ENCODE results near the gene ICE1. TPM values are rescaled to one million over a fixed set of nuclear protein-coding genes. Genes with fewer than 3 reads are reported as not detected.
"Not testable (repeated sequence)": the region's sequence is repeated elsewhere in the genome, so short reads cannot be mapped to it uniquely, and the experiment has no call there.

Gene ICE1
- total RNA-seq, 1 donor from 2014 or later, result 57.6 TPM

GRCh38 chr5:5398071-5398470 lies 24.4 kb upstream of the ICE1 start:
- DNase-seq, result no peak

GRCh38 chr5:5401095-5401494 lies 21.4 kb upstream of the ICE1 start:
- DNase-seq, result no peak

- DNase-seq, result no peak
Observed at GRCh38 chr5:5403741-5404140, 18.7 kb upstream of the ICE1 start.

- no peak for DNase-seq
Observed at GRCh38 chr5:5404381-5404780, 18.1 kb upstream of the ICE1 start.

- DNase-seq, result no peak
Observed at GRCh38 chr5:5405441-5405840, 17.0 kb upstream of the ICE1 start.

GRCh38 chr5:5407924-5408323 lies 14.6 kb upstream of the ICE1 start:
- no peak for DNase-seq

- DNase-seq, result no peak
Observed at GRCh38 chr5:5409151-5409810, 13.2 kb upstream of the ICE1 start.

GRCh38 chr5:5413856-5414255 lies 8.6 kb upstream of the ICE1 start:
- DNase-seq, result not testable (repeated sequence)

GRCh38 chr5:5414999-5415398 lies 7.5 kb upstream of the ICE1 start:
- DNase-seq, result no peak

GRCh38 chr5:5416733-5417132 lies 5.7 kb upstream of the ICE1 start:
- no peak for DNase-seq

GRCh38 chr5:5418006-5418405 lies 4.5 kb upstream of the ICE1 start:
- DNase-seq, result no peak

GRCh38 chr5:5418764-5419163 lies 3.7 kb upstream of the ICE1 start:
- no peak for DNase-seq

- DNase-seq, result no peak
Observed at GRCh38 chr5:5419291-5420210, 2.9 kb upstream of the ICE1 start.

GRCh38 chr5:5420251-5420650 lies 2.2 kb upstream of the ICE1 start:
- DNase-seq, result no peak

- no peak for DNase-seq
Observed at GRCh38 chr5:5421149-5421960, 1.1 kb upstream of the ICE1 start.

GRCh38 chr5:5422819-5423515 lies 490 bp downstream of the ICE1 start:
- no peak for DNase-seq

GRCh38 chr5:5423586-5423985 lies 1.1 kb downstream of the ICE1 start:
- no peak for DNase-seq

GRCh38 chr5:5424736-5425135 lies 2.3 kb downstream of the ICE1 start:
- DNase-seq, result no peak

- no peak for DNase-seq
Observed at GRCh38 chr5:5430136-5430535, 7.7 kb downstream of the ICE1 start.

- DNase-seq, result no peak
Observed at GRCh38 chr5:5432020-5432707, 9.7 kb downstream of the ICE1 start.

GRCh38 chr5:5436203-5436760 lies 13.8 kb downstream of the ICE1 start:
- DNase-seq, result no peak
